NCI-H2107 treated with DMSO at 0.1 percent for 48 hours (cell line): Measurements from ENCODE around the gene ADA.
A peak's percentile ranks its signal among the peaks of the same experiment; 100 is the strongest.

ENCODE experiments used
- DNase-seq: peaks from one replicate; lab custom pipeline; 2025; ENCODE audit not compliant: unreplicated experiment; lab: John Stamatoyannopoulos, UW

ADA gene

GRCh38 chr20:44625361-44625760, 26.1 kb downstream of the ADA start:
- no peak for DNase-seq

- no peak for DNase-seq
Measured at GRCh38 chr20:44624743-44625271, 26.7 kb downstream of the ADA start.

DNA sequence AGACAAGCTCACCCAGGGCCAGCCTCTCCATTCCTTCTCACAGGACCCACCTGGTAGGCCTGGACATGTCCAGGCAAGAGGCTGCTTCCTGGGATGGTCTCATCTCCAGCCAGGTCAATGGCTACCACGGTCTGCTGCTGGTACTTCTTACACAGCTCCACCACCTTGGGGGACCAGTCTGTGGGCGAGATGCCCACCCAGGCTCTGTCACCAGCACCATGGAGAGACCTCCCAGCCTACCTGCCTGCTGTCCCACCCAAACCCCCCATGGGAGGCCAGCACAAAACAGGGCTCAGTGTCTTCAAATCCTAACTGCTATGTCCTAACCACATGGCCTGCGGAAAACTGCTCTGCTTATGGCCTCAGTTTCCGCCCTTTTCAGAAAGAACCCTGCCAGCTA, 27.3 kb downstream of the ADA start:
- no peak for DNase-seq

GRCh38 chr20:44622501-44623270, 28.8 kb downstream of the ADA start:
- no peak for DNase-seq

- DNase-seq, result no peak
Measured at GRCh38 chr20:44621939-44622338, 29.6 kb downstream of the ADA start.

GRCh38 chr20:44621325-44621724, 30.2 kb downstream of the ADA start:
- DNase-seq, result no peak

- no peak for DNase-seq
Measured at GRCh38 chr20:44620030-44620429, 31.5 kb downstream of the ADA start.

DNA sequence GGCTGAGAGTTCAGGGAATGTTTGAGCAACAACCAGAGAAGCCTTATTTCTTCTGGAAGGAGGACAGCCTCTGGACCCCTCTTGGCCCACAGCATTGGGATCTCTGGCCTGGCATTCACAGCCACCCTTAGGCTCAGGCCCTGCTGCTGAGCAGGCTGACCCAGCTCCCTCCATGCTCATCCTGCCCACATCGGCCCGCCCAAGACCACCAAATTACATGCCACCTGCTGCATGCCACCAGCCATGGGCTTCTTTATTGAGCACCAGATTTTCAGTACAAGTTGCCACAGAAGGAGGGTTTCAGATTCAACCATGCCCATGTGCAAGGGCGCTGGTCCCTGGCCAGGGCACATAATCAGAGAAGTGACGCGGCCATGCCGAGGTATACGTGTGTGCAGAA, 32.2 kb downstream of the ADA start:
- no peak for DNase-seq

DNA sequence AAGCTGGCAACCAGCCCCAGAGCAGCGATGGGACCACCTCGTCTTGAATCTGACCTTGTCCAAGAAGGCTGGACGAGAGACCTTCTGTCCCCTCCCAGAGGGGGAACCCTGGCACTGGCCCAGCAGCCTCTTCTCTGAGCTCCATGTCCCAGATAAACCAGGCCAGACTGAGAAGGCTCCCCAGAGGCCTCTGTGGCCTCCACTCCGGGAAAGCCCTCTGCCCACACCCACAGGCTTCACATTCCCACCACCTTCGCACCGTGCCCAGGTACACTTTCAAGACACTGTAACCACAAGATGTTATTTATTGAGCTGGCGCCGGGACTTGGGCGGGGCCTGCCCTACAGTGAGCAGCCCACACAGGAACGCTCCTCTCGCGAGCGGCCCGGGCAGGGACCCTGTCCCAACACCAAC, 33.2 kb downstream of the ADA start:
- no peak for DNase-seq

DNA sequence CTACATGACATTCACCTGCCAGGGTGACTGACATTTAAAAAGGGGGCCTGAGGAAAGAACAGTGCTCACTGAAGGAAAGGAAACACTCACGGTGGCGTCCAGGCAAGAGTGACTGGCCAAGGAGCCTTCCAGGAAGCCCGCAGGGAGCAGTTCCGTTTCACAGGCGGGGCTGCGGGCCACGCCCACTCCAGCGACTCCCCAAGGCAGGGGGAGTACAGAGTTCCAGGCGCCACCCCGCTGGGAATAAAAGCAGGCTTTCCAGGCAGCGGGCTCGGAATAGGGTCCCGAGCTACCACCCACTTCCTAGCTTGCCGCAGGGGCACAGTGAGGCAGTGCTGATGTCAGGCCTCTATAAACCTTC, 34.9 kb downstream of the ADA start:
- DNase-seq, result no peak

DNA sequence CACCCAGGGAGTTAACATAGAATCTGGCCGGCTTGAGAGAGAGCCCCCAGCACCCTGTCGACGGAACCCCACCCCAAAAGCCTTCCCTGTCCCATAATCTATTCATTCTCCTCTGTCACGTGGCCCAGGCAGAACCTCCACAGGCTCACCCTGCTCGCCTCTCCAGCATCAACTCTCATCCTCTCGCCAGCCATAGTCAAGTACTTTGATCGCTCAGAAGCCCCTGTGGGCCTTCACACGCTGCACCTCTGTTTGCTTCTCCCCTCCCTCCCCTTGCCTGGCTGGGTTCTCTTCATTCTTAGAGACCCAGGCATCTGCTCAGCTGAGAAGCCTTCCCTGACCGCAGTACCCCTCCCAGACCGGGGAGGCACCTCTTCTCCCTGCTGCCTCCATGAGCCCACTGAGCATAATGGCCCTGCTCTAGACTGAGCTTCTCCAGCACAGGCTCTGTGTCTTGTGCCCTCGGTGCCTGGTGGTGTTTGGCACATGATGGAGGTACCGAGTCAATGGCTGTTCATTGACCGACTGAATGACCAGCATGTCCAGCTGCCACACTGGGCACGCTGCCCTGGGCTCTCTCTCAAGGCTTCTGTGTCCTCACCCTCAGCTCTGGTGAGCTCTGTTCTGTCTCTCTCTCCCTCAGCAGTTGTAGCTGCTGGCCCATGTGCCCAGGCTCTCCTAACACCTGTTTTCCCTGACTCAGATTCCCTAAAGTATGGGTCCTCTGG, 35.5 kb downstream of the ADA start:
- DNase-seq, result no peak

DNA sequence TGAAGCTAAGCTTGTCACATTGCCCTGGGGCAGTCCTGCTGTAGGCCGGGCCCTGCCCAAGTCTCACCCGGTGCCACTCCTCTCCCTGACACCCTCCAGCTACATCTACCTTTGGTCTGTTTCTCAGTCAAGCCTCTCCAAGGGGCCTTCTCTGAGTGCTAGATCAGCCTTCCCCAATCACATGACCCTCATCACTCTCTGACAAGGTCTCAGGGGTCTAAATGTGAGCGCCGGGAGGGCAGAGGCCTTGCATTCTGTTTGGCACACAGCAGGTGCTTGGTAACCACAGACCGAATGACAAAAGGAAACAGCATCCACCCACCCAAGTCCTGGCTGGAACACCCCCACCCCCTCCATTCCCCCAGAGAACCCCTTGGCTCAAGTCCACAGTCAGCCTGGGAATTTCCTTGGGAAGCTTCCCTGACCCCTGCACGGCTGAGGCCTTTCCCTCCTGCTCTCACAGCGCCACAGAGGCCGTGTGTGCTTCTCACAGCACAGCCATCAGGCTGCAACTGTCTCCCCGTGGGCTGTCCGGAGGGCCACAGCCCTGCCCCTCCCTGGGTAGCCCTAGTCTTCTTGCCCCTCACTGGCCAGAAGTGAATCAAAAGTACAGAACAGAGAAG, 36.2 kb downstream of the ADA start:
- DNase-seq, result no peak

DNA sequence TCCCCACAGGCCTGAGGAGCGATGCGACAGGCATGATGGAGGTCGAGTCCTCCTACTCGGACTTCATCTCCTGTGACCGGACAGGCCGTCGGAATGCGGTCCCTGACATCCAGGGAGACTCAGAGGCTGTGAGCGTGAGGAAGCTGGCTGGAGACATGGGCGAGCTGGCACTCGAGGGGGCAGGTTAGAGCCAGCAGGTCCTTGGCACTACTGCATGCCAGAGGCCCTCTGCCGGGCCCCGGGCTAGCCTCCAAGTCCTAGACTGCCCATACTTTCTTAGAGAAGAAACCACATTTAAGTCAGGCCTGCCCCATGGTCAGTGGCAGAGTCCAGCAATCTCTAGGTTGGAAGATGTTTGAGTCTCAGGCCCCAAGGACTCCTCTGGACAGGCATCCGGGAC, 37.0 kb downstream of the ADA start:
- no peak for DNase-seq

DNA sequence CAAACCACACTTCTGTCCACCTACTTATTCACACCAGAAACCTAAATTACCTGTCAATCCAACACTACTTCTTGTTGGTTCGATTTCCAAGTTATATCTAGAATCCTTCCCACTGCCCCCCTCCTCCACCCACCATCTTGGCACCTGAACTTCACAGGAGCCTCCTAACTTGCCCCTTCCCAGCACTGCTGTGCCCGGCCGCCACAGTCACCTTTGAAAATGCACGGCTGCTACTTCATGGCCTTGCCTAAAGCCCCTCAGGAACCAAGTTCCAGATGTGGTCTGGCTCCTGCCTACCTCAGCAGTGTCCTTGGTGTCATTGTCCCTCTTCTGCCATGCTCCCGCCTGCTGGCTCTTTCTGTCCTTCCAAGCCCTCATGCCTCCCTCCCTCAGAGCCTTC, 37.9 kb downstream of the ADA start:
- DNase-seq, result no peak

DNA sequence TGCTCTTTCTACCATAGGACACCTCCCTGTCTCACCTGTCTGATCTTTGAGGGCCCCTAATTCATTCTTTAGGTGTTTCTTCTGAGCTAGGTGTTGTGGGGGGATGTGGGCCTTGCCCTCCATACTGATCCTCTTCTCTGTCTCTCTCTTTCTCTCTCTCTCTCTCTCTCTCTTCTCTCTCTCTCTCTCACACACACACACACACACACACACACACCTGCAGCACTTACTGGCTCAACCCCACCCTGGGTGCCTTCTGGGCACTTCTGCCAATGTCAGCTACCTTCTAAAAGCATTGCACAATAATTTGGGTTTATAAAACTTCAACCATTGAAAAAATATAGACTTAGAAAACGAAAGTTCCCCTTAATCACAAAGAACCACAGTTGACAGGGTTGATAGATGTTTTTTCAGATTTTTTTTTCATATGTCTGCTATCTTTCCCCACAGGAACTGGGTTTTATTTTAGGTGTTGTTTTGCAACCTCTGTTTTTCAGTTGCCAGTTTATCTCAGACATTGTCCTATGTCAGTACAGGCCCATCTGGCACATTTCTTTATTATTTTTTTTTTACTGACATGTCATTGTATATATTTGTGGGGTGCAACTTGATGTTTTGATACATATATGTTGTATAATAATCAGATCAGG, 41.1 kb downstream of the ADA start:
- no peak for DNase-seq

DNA sequence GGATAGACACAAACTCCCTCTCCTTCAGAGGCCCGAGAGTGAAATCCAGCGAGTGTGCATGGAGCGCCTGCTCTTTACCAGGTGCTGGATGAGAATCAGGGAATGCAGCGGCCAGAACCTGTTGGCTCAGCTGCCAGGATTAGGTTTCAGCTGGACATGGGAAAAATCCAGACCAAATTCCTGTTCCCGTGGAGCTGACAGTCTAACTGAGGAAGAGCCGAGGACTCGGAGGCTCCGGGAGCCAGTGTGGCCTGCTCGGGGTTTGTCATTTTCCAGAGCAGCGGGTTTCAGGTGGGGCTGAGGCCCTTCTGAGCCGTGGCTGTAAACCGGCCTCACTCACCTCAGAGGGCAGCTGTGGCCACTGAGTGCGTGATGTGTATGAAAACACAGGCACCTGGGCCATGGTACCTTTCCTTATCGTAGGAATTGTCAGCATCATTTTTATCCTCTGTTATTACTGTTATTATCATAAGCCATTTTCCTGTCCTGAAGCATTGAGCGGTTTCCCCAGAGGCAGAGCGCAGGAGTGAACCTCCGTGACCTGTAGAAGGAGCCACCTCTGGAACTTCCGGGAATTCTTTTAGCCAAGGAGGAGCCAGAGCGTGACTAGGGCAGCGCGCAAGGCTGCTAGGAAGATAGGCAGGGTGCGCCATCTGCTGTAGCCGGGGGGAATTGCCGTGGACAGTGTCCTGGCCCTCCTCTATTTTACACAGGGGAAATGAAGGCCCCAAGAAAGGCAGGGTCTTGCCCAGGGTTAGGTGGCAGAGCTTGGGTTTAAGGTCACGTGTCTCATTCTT, 41.8 kb downstream of the ADA start:
- DNase-seq, result peak; percentile 48

- DNase-seq, result no peak
Measured at GRCh38 chr20:44609006-44609515, 42.4 kb downstream of the ADA start.

DNA sequence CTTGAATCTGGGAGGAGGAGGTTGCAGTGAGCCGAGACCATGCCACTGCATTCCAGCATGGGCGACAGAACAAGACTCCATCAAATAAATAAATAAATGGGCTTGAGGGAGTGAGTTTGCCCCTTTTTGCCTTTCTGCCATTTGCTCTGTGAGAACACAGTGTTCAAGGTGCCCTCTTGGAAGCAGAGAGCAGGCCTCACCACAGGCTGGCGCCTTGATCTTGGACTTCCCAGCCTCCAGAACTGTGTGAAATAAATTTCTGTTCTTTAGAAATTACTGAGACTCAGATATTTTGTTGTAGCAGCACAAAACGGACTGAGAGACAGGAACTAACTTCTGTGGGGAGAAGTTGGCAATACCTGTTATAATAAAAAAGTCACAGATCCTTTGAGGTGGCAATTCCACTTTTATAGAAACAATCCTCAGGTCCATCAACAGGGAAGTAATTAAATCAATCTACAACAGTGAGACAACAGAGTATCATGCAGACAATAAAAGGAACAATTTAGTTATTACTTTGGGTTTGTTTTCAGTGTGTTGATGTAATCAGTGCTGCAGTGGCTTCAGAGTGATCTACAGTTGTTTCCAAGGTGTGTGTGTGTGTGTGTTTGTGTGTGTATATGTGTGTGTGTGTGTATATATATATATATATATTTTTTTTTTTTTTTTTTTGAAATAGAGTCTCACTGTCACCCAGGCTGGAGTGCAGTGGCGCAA, 44.6 kb downstream of the ADA start:
- no peak for DNase-seq

- DNase-seq, result no peak
Measured at GRCh38 chr20:44603327-44603726, 48.2 kb downstream of the ADA start.

DNA sequence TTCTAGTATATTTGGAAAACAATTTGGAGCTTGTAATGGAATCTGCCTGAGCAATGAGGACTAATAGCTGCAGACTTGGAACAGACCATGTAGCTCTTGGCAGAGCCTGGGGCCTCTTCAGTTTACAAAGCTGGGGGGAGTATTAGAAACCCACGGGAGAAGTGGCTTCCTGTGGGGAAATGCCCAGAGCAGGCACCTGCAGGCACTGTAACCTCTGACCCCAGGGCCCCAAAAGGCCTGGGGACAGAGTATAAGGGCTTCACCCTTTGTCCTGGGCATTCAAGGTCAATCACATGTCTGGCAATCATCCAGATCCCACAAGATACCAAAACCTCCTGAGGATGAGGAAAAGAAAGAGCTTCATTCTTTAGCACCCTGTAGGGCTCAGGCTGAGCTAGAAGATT, 49.7 kb downstream of the ADA start:
- no peak for DNase-seq
